HG03432 (cell line): ENCODE data around the gene TWNK.

Source experiments
- ATAC-seq: cut with Tn5 transposase; IDR thresholded peaks from one replicate; pipeline ENCODE4 v1.9.1; 2021; ENCODE audit warnings: mild to moderate bottlenecking, moderate library complexity; ENCODE audit not compliant: unreplicated experiment

TWNK gene

GRCh38 chr10:100986952-100987684 lies at the start of gene TWNK, which contains the start of gene MRPL43:
TWNK (plus strand) TSS chr10:100987543; CDS start chr10:100988211, 668 bp downstream.
MRPL43 (minus strand) TSS chr10:100987497; CDS start chr10:100987443, 54 bp downstream.
- ATAC-seq: peak; percentile 82

DNA sequence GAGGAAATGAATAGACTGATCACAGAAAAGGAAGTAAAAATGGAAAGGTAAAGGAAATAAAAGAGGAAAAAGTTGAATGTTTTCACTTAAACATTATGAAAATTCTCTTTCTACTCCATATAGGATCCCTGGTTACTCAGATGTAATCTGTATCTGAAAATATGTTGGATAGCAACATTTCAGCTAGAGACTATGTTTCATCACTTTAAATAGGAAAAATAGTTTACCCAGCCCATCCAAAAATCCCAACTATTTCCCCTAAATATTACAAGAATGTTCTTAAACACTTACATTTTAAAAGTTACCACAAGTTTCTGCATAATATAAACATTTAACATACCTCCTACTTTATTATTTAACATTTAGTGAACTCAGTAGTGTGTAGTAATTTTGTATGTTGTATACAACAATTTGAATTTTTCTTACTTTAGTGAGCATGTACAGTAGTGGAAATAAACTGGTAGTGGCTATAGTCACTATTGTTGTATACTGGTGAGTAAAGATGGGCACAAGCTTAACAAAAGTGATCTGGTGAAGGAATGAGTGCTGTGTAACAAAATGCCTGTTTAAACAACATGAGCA lies 47.5 kb upstream of the TWNK start:
- ATAC-seq: no peak

- no peak for ATAC-seq
Observed at GRCh38 chr10:100942229-100942628, 45.1 kb upstream of the TWNK start.

GRCh38 chr10:100943508-100943907 lies 43.8 kb upstream of the TWNK start:
- ATAC-seq: no peak

DNA sequence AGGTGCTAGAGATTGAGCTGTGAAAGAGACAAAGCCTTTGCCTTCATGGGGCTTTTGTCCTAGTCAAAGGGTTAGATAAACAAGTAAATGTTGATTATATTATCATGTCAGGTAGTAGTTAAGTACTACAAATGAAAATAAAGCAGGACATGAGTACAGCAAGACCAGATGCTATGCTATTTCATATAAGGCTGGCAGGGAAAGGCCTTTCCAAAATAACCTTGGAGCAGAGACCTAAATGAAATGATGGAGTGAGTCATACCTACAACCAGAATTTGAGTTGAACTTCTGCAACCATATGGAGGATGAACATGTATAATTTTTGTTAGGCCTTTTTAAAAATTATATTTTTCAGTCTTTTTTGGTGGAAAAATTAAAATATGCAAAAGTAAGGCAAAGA lies 41.6 kb upstream of the TWNK start:
- no peak for ATAC-seq

DNA sequence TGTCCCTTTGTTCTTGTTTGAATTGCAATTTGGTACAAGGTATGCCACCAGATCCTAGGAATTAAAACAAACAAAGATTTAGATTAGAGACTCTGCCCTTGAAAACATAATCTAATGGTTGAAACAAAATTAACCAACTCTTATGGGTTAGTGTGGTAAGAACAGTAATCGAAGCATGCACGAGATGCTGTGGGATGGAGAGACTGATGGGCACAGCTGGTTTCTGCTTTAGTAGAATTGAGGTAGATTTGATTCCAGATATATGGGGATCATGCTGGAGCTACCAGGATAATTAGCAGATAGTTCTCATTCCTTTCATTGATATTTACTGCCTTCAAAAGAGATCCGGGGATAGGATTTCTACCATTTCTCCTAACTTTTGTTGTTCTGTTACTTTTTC lies 38.4 kb upstream of the TWNK start:
- no peak for ATAC-seq

- ATAC-seq: no peak
Observed at GRCh38 chr10:100960251-100960650, 27.1 kb upstream of the TWNK start.

- ATAC-seq: no peak
Observed at GRCh38 chr10:100962351-100963080, 24.8 kb upstream of the TWNK start.

DNA sequence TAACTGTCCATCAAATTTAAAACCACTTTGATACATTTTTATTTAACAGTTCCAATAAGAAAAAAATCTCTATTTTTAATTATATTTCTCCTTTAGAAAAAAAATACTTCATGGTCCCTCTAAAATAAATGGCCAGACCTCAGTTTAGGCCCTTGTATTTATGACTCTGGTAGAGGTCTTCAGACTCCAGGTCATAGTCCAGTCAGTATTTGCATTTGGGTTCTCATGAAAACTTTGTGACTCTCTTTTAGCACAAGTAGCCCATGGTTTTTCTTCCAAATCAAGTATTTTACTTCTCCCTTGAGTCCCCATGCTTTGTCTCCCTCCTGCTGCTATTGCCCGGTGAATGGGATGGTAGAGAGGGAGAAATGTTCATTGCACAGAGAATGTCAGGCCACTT lies 23.5 kb upstream of the TWNK start:
- ATAC-seq: no peak

- ATAC-seq: no peak
Observed at GRCh38 chr10:100965820-100966219, 21.5 kb upstream of the TWNK start.

GRCh38 chr10:100966887-100967286 lies 20.5 kb upstream of the TWNK start:
- no peak for ATAC-seq

DNA sequence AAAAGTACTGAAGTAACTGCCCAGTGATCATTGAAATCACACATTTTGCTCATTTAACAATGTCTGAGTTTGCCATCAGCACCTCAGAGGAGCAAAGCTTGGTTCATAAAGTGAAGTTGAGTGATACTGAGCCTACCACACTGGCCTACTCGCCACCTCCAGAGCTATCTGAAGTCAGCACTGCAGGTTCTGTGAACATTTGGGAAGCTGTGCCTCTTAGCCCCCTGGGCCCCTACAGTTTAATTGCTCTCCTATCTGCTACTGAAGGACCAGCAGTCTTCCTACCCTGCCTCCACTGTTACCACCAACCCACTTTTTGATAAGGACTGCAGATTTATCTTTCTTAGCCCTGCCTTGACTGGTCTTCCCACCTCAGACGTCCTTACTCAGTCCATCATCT lies 20.0 kb upstream of the TWNK start:
- ATAC-seq: no peak

- no peak for ATAC-seq
Observed at GRCh38 chr10:100968062-100968736, 19.1 kb upstream of the TWNK start.

DNA sequence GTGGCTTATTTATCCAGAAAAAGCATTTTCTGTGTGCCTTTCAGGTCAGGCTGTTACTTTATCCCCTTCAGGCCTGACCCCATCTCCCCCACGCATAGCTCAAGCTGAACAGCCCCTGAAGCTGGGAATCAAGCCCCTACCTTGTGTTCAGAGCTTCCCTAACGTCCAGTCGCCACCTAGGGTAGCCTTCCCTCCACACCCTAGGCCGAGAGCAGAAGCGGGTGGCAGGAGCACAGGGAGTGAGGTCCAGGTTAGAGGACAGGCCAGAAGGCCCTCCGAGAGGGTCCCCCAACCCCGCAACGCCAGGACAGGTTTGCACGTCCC lies 18.5 kb upstream of the TWNK start:
- peak; percentile 17 for ATAC-seq

DNA sequence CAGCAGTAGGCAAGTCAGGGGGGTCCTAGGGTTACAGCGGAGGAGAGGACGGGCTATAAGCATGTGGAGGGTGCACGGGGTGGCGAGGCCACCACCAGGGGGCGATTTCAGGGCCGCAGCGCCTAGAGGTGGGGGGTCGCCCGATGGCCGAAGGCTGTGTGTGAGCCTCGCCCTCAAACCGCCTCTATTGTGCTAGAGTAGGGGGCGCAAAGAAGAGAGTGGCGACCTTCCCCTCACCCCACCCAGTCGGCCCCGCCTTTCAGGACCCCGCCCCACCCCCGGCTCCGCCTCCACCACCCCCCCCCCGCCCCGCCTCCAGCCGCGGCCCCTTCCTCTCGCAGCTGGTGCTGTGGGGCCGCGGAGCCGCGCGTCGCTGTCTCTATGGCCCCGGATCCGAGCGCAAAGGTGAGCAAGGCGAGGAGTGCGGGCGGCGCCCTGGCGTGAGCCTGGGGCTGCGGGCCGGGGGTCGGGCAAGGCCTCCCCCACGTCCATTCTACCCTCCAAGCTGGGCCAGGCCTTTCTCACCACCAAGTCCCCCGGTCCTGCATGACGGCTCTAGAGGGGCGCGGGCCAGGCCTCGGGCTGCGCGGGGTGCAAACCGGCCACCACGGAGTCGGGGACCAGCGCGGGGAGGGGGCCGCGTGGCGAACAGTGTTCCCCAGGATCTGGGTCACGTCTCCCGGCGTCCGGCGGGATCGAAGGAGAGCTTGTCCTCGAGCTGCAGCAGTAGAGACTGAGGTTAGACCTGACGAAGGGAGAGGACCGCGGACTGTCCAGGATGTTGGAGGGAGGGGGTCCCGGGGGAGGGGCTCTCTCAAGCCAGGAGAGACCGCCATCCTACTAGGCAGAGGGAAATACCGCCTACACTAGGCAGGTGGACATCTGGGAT lies 17.9 kb upstream of the TWNK start, which contains the start of gene SEMA4G:
TSS of gene SEMA4G (plus strand) at position 318 of the 889 bp plus-strand sequence. CDS start 3,409 bp downstream, outside the sequence.
- peak; percentile 71 for ATAC-seq

DNA sequence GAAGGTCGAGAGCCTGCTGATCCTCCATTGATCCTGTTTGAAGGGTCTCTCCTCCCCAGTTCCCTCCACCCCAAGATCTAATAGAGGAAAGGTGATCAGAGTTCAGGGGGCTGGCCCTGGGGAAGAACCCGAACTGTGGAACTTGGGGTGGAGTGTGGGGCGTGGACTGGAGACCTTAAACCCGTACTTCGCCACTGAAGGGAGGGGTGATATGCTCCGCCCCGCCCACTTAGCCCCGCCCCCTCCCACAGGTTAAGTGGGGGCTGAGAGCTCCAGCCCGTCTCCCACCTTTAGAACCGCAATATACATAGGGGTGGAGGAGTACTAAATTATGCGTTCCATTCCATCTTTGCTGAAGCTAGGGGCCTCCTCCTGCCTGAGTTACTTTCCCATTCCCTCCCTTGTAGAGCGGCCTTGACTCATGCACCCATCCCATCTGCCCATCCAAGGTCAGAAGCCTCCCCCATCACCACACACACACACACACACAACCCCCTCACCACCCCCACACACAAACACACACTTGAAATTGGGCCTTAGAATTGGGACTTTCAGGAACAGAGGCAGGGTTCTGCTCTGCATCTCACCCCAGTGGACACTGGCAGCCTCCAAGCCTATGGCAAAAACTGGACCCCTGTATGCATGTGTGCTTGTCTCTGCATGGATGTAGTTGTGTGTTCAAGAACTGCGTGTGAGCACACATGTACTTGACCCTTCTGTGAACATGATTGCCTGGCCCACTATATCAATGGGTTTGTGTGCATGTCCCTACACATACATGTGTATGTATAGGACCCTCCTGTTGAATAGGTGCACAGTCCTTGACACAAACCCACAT lies 17.0 kb upstream of the TWNK start:
- no peak for ATAC-seq

- ATAC-seq: no peak
Observed at GRCh38 chr10:100970914-100971811, 16.2 kb upstream of the TWNK start.

DNA sequence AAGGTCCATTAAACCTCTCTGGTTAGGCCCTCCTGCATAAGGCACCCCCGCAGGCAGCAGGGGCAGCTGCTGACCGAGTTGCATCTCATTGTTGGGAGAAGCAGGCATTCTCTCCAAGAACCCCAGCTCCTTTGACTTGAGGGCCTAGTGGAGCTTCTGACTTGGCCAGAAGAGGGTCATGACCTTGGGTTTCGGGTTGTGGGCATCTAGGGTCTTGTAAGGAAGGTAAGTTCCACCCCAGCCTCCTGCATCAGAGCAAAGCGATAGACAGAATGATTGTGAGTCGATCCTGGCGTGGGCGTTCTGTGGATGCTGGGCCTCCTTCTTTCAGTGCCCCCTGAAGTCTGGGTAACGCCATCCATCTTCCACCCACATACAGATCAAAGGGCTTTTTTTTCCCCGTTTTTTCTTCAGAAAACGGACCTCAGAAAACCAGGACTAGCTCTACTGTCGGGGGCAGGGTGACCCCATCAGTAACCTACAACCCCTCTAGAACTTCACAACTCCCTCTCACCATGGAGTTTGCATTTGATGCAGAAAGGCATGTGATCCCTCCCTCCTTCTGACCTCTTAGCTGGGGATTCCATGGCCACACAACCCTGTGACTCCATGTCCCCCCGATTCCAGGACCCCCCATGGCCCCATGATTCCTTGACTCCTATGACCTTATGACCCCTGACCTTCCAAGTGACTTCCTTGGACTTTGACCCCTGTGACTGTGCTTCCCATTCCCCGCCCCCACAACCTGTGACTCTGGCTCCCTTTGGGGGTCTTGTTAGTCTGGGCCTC lies 15.0 kb upstream of the TWNK start:
- ATAC-seq: no peak
